ENCODE results near the gene JARID2. TPM values are rescaled to one million over a fixed set of nuclear protein-coding genes. Genes with fewer than 3 reads are reported as not detected.

The JARID2 gene
- total RNA-seq, 2 experiments from 2014 or later: 27.5 to 27.6 TPM

DNA sequence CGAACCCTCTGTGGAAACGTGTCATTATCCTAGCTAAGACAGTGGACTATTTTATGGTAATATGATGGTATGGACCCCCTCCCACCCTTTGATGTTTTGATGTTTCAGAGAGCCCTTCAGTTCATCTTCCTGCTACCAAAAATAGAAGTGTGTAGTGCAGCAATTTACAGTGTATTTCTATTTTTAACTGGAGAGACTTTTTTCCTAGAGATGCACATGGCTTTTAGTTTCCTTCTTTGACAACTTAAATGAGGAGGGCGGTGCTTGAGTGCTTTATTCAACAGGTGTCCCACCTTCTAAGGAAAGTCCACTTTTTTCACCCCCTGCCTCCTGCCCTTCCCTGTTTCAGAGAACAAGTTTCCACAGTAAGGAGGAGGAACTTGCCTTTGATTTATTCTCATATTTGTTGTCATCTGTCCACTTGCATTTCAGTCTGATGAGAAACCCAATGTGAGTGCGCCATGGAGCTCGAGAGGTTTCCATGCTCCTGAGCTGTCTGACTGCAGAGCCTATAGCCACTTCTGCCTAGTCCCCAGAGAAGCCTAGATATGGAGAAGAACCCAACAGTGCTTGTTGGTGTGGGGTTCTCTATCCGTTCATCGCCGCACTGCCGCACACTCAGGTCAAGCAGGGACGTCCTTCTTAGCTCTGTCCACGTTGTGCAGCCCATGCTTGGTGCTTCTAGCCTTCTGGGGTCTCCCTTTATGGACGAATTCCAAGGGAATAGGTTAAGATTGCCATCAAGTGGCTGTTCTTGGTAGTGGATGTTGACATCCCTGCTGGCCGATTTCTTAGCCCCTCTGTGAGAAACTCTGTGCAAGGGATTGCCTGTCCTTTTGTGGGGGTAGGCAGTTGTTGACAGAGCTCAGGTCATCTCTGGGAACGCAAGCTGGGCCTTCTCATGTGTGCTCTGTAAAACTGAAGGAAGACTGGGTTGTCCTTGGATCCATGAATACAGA lies 144.2 kb downstream of the JARID2 start:
- Mint-ChIP-seq H3K27me3 (no peaks in the 10 kb centered on the region), H3K27ac (peak overlapping the region; percentile 82), H3K4me1 (peaks cover 77% of the 10 kb centered on the region), H3K9me3 (no peaks in the 10 kb centered on the region), H3K36me3 (ENCODE audit: low read depth) (peaks cover 19% of the 10 kb centered on the region), H3K4me3 (no peak overlapping the region)
- peak; percentile 29 for DNase-seq
- ChIA-PET POLR2A (no interaction called here), CTCF (interaction anchor here (0.7 to 1.0 kb wide), 6 partner anchors 11 to 124 kb away, joined by 3 to 9 read pairs (median 4); no protein-coding TSS in a partner anchor)

- no peak for DNase-seq
- CTCF ChIA-PET: interaction anchor here (0.9 kb wide), 1 partner anchor 10 kb away, joined by 3 read pairs; no protein-coding TSS in a partner anchor
- Mint-ChIP-seq H3K4me1 (peaks cover 67% of the 10 kb centered on the region), H3K36me3 (ENCODE audit: low read depth) (peaks cover 19% of the 10 kb centered on the region), H3K27me3 (no peaks in the 10 kb centered on the region), H3K9me3 (no peaks in the 10 kb centered on the region), H3K27ac (peak overlapping the region; percentile 59), H3K4me3 (no peak overlapping the region)
- POLR2A ChIA-PET: no interaction called here
Observed at GRCh38 chr6:15391500-15391899, 145.6 kb downstream of the JARID2 start.

- POLR2A ChIA-PET: no interaction called here
- DNase-seq: no peak
- H3K4me3 Mint-ChIP-seq: no peak overlapping the region
- CTCF ChIA-PET: interaction anchor here (0.6 to 0.8 kb wide), 3 partner anchors 9 to 917 kb away, joined by 3 to 4 read pairs (median 4); no protein-coding TSS in a partner anchor
- no peaks in the 10 kb centered on the region for H3K9me3 Mint-ChIP-seq
- no peak overlapping the region for H3K27ac Mint-ChIP-seq
- peaks cover 19% of the 10 kb centered on the region for H3K36me3 Mint-ChIP-seq (ENCODE audit: low read depth)
- H3K27me3 Mint-ChIP-seq: no peaks in the 10 kb centered on the region
- peaks cover 63% of the 10 kb centered on the region for H3K4me1 Mint-ChIP-seq
Observed at GRCh38 chr6:15392182-15392581, 146.3 kb downstream of the JARID2 start.

GRCh38 chr6:15393605-15394004 lies 147.7 kb downstream of the JARID2 start:
- H3K4me1 Mint-ChIP-seq: peaks cover 60% of the 10 kb centered on the region
- CTCF ChIA-PET: interaction anchor here (0.6 to 1.2 kb wide), 4 partner anchors 11 to 54 kb away, joined by 3 read pairs; no protein-coding TSS in a partner anchor
- POLR2A ChIA-PET: no interaction called here

GRCh38 chr6:15395087-15395486 lies 149.2 kb downstream of the JARID2 start:
- no peaks in the 10 kb centered on the region for H3K9me3 Mint-ChIP-seq
- H3K4me3 Mint-ChIP-seq: no peak overlapping the region
- H3K4me1 Mint-ChIP-seq: peaks cover 60% of the 10 kb centered on the region
- no peak for DNase-seq
- ChIA-PET POLR2A (no interaction called here), CTCF (interaction anchor here (1.2 kb wide), 1 partner anchor 27 kb away, joined by 4 read pairs; no protein-coding TSS in a partner anchor)
- H3K27ac Mint-ChIP-seq: no peak overlapping the region
- H3K36me3 Mint-ChIP-seq (ENCODE audit: low read depth): peaks cover 20% of the 10 kb centered on the region
- no peaks in the 10 kb centered on the region for H3K27me3 Mint-ChIP-seq

More at GRCh38 chr6:15393605-15394004, 147.7 kb downstream of the JARID2 start:
- Mint-ChIP-seq H3K27ac (no peak overlapping the region), H3K36me3 (ENCODE audit: low read depth) (peaks cover 20% of the 10 kb centered on the region), H3K9me3 (no peaks in the 10 kb centered on the region), H3K4me3 (no peak overlapping the region), H3K27me3 (no peaks in the 10 kb centered on the region)
- DNase-seq: no peak

DNA sequence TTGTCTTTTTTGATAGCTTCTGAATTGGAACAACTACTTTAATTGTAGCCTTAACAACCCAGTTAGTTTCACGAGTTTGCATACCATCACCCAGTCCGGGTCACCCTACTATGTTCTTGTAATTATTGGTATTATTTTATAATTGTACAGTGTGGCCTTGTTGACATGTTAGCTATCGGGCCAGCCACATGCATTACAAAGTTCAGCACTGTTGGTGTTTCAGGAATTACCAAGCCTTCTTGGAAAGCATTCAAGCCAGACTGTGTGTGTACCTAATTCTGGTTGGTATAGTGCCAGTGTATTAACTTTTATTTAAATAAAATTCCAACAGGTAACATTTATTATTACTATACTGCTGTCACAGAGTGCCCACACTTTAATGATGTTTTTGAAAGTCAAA lies 150.9 kb downstream of the JARID2 start:
- Mint-ChIP-seq H3K4me3 (no peak overlapping the region), H3K4me1 (peaks cover 60% of the 10 kb centered on the region), H3K36me3 (ENCODE audit: low read depth) (peaks cover 18% of the 10 kb centered on the region), H3K9me3 (no peaks in the 10 kb centered on the region), H3K27me3 (no peaks in the 10 kb centered on the region), H3K27ac (no peak overlapping the region)
- DNase-seq: no peak
- ChIA-PET POLR2A (interaction anchor here (0.6 kb wide), 1 partner anchor 52 kb away, joined by 3 read pairs; no protein-coding TSS in a partner anchor), CTCF (interaction anchor here (0.8 kb wide), 1 partner anchor 8 kb away, joined by 3 read pairs; no protein-coding TSS in a partner anchor)

GRCh38 chr6:15398633-15399275 lies 152.9 kb downstream of the JARID2 start:
- ChIA-PET CTCF (interaction anchor here (0.6 to 1.4 kb wide), 3 partner anchors 13 to 34 kb away, joined by 3 to 4 read pairs (median 4); no protein-coding TSS in a partner anchor), POLR2A (no interaction called here)
- H3K4me1 Mint-ChIP-seq: peaks cover 67% of the 10 kb centered on the region
- H3K27ac Mint-ChIP-seq: peak overlapping the region; percentile 81
- no peaks in the 10 kb centered on the region for H3K9me3 Mint-ChIP-seq
- peak overlapping the region; percentile 39 for H3K4me3 Mint-ChIP-seq
- peaks cover 11% of the 10 kb centered on the region for H3K36me3 Mint-ChIP-seq (ENCODE audit: low read depth)
- H3K27me3 Mint-ChIP-seq: no peaks in the 10 kb centered on the region
- DNase-seq: no peak

DNA sequence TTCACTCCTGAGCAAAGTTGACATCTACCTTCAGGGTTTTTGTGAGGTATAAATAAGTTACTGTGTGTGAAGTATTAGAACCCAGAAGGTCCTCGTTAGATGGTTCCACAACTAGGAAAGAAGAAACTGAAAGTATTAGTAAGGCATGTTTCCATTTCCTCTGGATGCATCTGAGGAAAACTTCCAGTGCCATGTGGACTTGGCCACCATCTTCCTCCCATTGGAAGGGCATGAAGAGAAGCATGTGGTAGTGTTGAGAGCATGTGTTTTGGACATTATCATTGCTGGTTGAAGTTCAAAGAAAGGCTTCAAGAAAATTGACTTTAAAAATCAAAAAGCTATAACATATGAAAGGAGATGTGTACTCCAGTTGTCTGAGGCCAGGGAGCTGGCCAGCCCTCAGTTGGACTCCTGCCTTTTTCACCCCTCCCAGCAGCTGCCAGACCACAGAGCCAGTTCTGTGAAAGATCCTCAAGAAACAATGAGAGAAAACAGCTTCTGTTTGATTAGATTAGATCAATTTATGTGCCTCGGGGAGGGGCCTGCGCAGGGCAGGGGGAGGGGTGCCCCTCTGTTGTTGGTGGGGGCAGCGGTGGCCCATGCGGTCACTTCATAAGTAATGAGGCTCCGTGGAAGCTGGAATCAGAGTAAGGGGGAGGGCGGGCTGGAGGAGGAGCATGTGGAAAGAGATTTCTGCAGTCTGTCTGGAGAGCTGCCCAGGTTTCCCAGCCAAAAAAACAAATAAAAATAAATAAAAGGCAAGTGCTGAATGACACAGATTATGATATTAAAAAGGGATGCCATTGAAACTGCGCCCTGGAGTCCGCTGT lies 154.0 kb downstream of the JARID2 start:
- POLR2A ChIA-PET: no interaction called here
- Mint-ChIP-seq H3K27me3 (no peaks in the 10 kb centered on the region), H3K27ac (peak overlapping the region; percentile 89), H3K36me3 (ENCODE audit: low read depth) (peaks cover 3% of the 10 kb centered on the region), H3K4me3 (peak overlapping the region; percentile 75), H3K4me1 (peaks cover 70% of the 10 kb centered on the region), H3K9me3 (no peaks in the 10 kb centered on the region)
- DNase-seq: no peak
- CTCF ChIA-PET: interaction anchor here (0.6 to 1.4 kb wide), 4 partner anchors 11 to 33 kb away, joined by 3 to 4 read pairs (median 4); no protein-coding TSS in a partner anchor

- Mint-ChIP-seq H3K27ac (peak overlapping the region; percentile 89), H3K9me3 (no peaks in the 10 kb centered on the region), H3K36me3 (ENCODE audit: low read depth) (peaks cover 5% of the 10 kb centered on the region), H3K4me1 (peaks cover 78% of the 10 kb centered on the region), H3K4me3 (peak overlapping the region; percentile 75), H3K27me3 (no peaks in the 10 kb centered on the region)
- peak; percentile 58 for DNase-seq
- ChIA-PET POLR2A (no interaction called here), CTCF (interaction anchor here (0.6 to 2.7 kb wide), 6 partner anchors 8 to 624 kb away, joined by 3 to 8 read pairs (median 4); no protein-coding TSS in a partner anchor)
Observed at GRCh38 chr6:15400572-15401004, 154.7 kb downstream of the JARID2 start.

GRCh38 chr6:15401120-15401519 lies 155.3 kb downstream of the JARID2 start:
- Mint-ChIP-seq H3K4me3 (peak overlapping the region; percentile 75), H3K4me1 (peaks cover 82% of the 10 kb centered on the region), H3K27me3 (no peaks in the 10 kb centered on the region), H3K9me3 (no peaks in the 10 kb centered on the region), H3K27ac (peak overlapping the region; percentile 89), H3K36me3 (ENCODE audit: low read depth) (peaks cover 6% of the 10 kb centered on the region)
- CTCF ChIA-PET: interaction anchor here (0.6 to 2.8 kb wide), 8 partner anchors 9 to 624 kb away, joined by 3 to 10 read pairs (median 4); no protein-coding TSS in a partner anchor
- POLR2A ChIA-PET: no interaction called here
- no peak for DNase-seq

GRCh38 chr6:15401769-15402250 lies 155.9 kb downstream of the JARID2 start:
- Mint-ChIP-seq H3K36me3 (ENCODE audit: low read depth) (peaks cover 6% of the 10 kb centered on the region), H3K27me3 (no peaks in the 10 kb centered on the region), H3K9me3 (no peaks in the 10 kb centered on the region), H3K27ac (peak overlapping the region; percentile 46), H3K4me1 (peaks cover 87% of the 10 kb centered on the region), H3K4me3 (peak overlapping the region; percentile 43)
- CTCF ChIA-PET: interaction anchor here (0.9 to 2.8 kb wide), 4 partner anchors 9 to 20 kb away, joined by 3 to 10 read pairs (median 6); no protein-coding TSS in a partner anchor
- POLR2A ChIA-PET: no interaction called here
- no peak for DNase-seq

Measured in activated CD4-positive, alpha-beta T cell treated with anti-CD3 and anti-CD28 coated beads, Interleukin-2, amount 10 ng/mL, durations not matched to agents 7 days and 5 days (primary cell).